Measurements from ENCODE around the gene GUCY2C.

GUCY2C gene

GRCh38 chr12:14588571-14588970 lies 107.8 kb downstream of the GUCY2C start:
- no peak for DNase-seq (ENCODE audit: low read depth)
- no peak overlapping the region for H3K4me3 ChIP-seq (ENCODE audit: low read depth, low read length)

- no peak overlapping the region for H3K4me3 ChIP-seq (ENCODE audit: low read depth, low read length)
- DNase-seq (ENCODE audit: low read depth), result no peak
Measured at GRCh38 chr12:14578646-14579045, 117.8 kb downstream of the GUCY2C start.

- DNase-seq (ENCODE audit: low read depth), result no peak
- H3K4me3 ChIP-seq (ENCODE audit: low read depth, low read length), result no peak overlapping the region
Measured at GRCh38 chr12:14577344-14577743, 119.1 kb downstream of the GUCY2C start.

- DNase-seq (ENCODE audit: low read depth), result no peak
Measured at GRCh38 chr12:14576896-14577295, 119.5 kb downstream of the GUCY2C start.

GRCh38 chr12:14575585-14575984 lies 120.8 kb downstream of the GUCY2C start:
- no peak overlapping the region for H3K4me3 ChIP-seq (ENCODE audit: low read depth, low read length)
- no peak for DNase-seq (ENCODE audit: low read depth)

More at GRCh38 chr12:14576896-14577295, 119.5 kb downstream of the GUCY2C start:
- no peak overlapping the region for H3K4me3 ChIP-seq (ENCODE audit: low read depth, low read length)

GRCh38 chr12:14573118-14573517 lies 123.3 kb downstream of the GUCY2C start:
- no peak for DNase-seq (ENCODE audit: low read depth)
- no peak overlapping the region for H3K4me3 ChIP-seq (ENCODE audit: low read depth, low read length)

GRCh38 chr12:14572401-14572800 lies 124.0 kb downstream of the GUCY2C start:
- H3K4me3 ChIP-seq (ENCODE audit: low read depth, low read length), result no peak overlapping the region
- no peak for DNase-seq (ENCODE audit: low read depth)

GRCh38 chr12:14571779-14572178 lies 124.6 kb downstream of the GUCY2C start:
- no peak overlapping the region for H3K4me3 ChIP-seq (ENCODE audit: low read depth, low read length)
- DNase-seq (ENCODE audit: low read depth), result no peak

- H3K4me3 ChIP-seq (ENCODE audit: low read depth, low read length), result no peak overlapping the region
- no peak for DNase-seq (ENCODE audit: low read depth)
Measured at GRCh38 chr12:14570231-14570630, 126.2 kb downstream of the GUCY2C start.

- DNase-seq (ENCODE audit: low read depth), result no peak
- H3K4me3 ChIP-seq (ENCODE audit: low read depth, low read length), result peak within 1 kb of the TSS; percentile 51
Measured at GRCh38 chr12:14567351-14568162, 128.8 kb downstream of the GUCY2C start, which contains the start of gene PLBD1. Gene PLBD1, minus strand, starts transcription at chr12:14567883. Its CDS starts 187 bp downstream, at chr12:14567696.

GRCh38 chr12:14564336-14564959 lies 132.0 kb downstream of the GUCY2C start:
- no peak for DNase-seq (ENCODE audit: low read depth)
- no peak overlapping the region for H3K4me3 ChIP-seq (ENCODE audit: low read depth, low read length)

GRCh38 chr12:14563046-14563445 lies 133.4 kb downstream of the GUCY2C start:
- no peak for DNase-seq (ENCODE audit: low read depth)
- H3K4me3 ChIP-seq (ENCODE audit: low read depth, low read length), result no peak overlapping the region
